Natural killer cell (primary cell): ENCODE measurements around the gene AHSG. TPM values are rescaled to one million over a fixed set of nuclear protein-coding genes. Genes with fewer than 3 reads are reported as not detected.

Source experiments
- ATAC-seq, 3 donors: fragments of 150-1000 bp in 2 of 3; fragments of 200-7000 bp in 1 of 3; cut with Tn5 transposase; 1 replicate in 1 of 3; 2 replicates in 2 of 3; pipeline ENCODE4 v1.10.0; 2021; ENCODE audit warnings: mild to moderate bottlenecking in 2 of 3, moderate library complexity in 2 of 3
- DNase-seq, 2 donors: peaks; one replicate each; pipeline versions ENCODE4 v3.0.0 to v3.0.0-alpha.2; 2013 to 2021; ENCODE audit warnings: mixed read lengths in 1 of 2
- H3K27ac ChIP-seq: one replicate; pipeline ENCODE4 v1.5.1; 2013; ENCODE audit warnings: mild to moderate bottlenecking, low read length
- H3K27me3 ChIP-seq: one replicate; pipeline ENCODE4 v1.6.1; 2013; ENCODE audit warnings: low read length; ENCODE audit not compliant: control insufficient read depth, insufficient read depth
- H3K36me3 ChIP-seq: one replicate; pipeline ENCODE4 v1.6.1; 2013; ENCODE audit warnings: low read length; ENCODE audit not compliant: control insufficient read depth, insufficient read depth
- H3K4me1 ChIP-seq: one replicate; pipeline ENCODE4 v1.6.1; 2013; ENCODE audit warnings: low read length; ENCODE audit not compliant: control insufficient read depth, insufficient read depth
- H3K4me3 ChIP-seq: one replicate; pipeline ENCODE4 v1.5.1; 2013; ENCODE audit warnings: low read length
- H3K9me3 ChIP-seq: one replicate; pipeline ENCODE4 v1.6.1; 2013; ENCODE audit warnings: low read length; ENCODE audit not compliant: control insufficient read depth, insufficient read depth
- H3K27ac Mint-ChIP-seq, 2 donors: one replicate each; pipeline ENCODE4 v1.8.0; 2022; ENCODE audit warnings: mild to moderate bottlenecking in 2 of 2, mixed read lengths in 2 of 2, moderate library complexity in 1 of 2
- H3K27me3 Mint-ChIP-seq, 2 donors: one replicate each; pipeline ENCODE4 v1.8.0; 2022; ENCODE audit warnings: low read depth in 2 of 2, mixed read lengths in 2 of 2
- H3K36me3 Mint-ChIP-seq: one replicate; pipeline ENCODE4 v1.8.0; 2022; ENCODE audit warnings: mixed read lengths
- H3K4me1 Mint-ChIP-seq, 2 donors: one replicate each; pipeline ENCODE4 v1.8.0; 2022; ENCODE audit warnings: mixed read lengths in 2 of 2
- H3K4me3 Mint-ChIP-seq: one replicate; pipeline ENCODE4 v1.8.0; 2022; ENCODE audit warnings: mild to moderate bottlenecking, moderate library complexity, mixed read lengths
- H3K9me3 Mint-ChIP-seq, 2 donors: one replicate each; pipeline ENCODE4 v1.8.0; 2022; ENCODE audit warnings: mixed read lengths in 2 of 2
- CTCF ChIP-seq: fragments of 200-600 bp; IDR thresholded peaks from one replicate; pipeline ENCODE4 v1.8.0; 2022; ENCODE audit warnings: antibody characterized with exemption
- intact Hi-C: fragments of 100-400 bp; cut with micrococcal nuclease; formaldehyde crosslinking; loops from one replicate; pipeline ENCODE4 v1.14.2; 2022
- total RNA-seq, 4 donors: library from RNA; stranded (reverse); fragments of 120-200 nt in 1 of 4; gene quantifications; one replicate each; pipeline versions ENCODE4 v1.2.3 to v1.2.4, GENCODE V29; 2013 to 2022

AHSG gene
- total RNA-seq, 3 donors from 2014 or later (not counting 1 experiment from before 2014, with no cell fraction given) = not detected

GRCh38 chr3:186670155-186670554 lies 57.3 kb downstream of the AHSG start:
- intact Hi-C loops = no loop called here
- no peak for TF ChIP-seq CTCF
- Histone ChIP-seq H3K9me3 (no peaks in the 10 kb centered on the region), H3K4me3 (no peak overlapping the region), H3K4me1 (no peaks in the 10 kb centered on the region), H3K36me3 (no peaks in the 10 kb centered on the region), H3K27ac (no peak overlapping the region), H3K27me3 (no peaks in the 10 kb centered on the region)
- Mint-ChIP-seq H3K36me3 (no peaks in the 10 kb centered on the region), H3K27me3 (peaks cover 30 to 61% of the 10 kb centered on the region in 2 donors), H3K27ac (no peak overlapping the region), H3K4me1 (no peaks in the 10 kb centered on the region), H3K9me3 (no peaks in the 10 kb centered on the region), H3K4me3 (no peak overlapping the region)
- ATAC-seq (no peak), DNase-seq (no peak)

Other genes with a start within 250 kb of the AHSG start
- gene CRYGS, start 68.7 kb upstream of the AHSG start, total RNA-seq = 1 to 10 TPM; 2.1 to 3.4 (median 2.5) TPM
- gene TBCCD1, start 45.7 kb upstream of the AHSG start, total RNA-seq = 10 to 100 TPM; 16.8 to 23.0 (median 20.3) TPM
- 100 to 1,000 TPM in 2 of 3 donors, 10 to 100 TPM in 1; 85.9 to 112 (median 111) TPM for gene DNAJB11, start 42.3 kb upstream of the AHSG start, total RNA-seq
- gene FETUB, start 27.3 kb downstream of the AHSG start, total RNA-seq = not detected
- gene HRG, start 53.0 kb downstream of the AHSG start, total RNA-seq = not detected
- gene KNG1, start 104.3 kb downstream of the AHSG start, total RNA-seq = not detected
- gene EIF4A2, start 170.5 kb downstream of the AHSG start, total RNA-seq = 100 to 1,000 TPM; 551 to 652 (median 621) TPM
- gene RFC4, start 193.4 kb downstream of the AHSG start, total RNA-seq = 10 to 100 TPM; 16.8 to 21.6 (median 17.3) TPM
- gene ADIPOQ, start 229.7 kb downstream of the AHSG start, total RNA-seq = not detected